Body of pancreas (tissue), 4 donors: ENCODE data around the gene ZBTB43. TPM values are rescaled to one million over a fixed set of nuclear protein-coding genes. Genes with fewer than 3 reads are reported as not detected.
"Not testable (repeated sequence)": the region's sequence is repeated elsewhere in the genome, so short reads cannot be mapped to it uniquely, and the experiment has no call there.

ENCODE experiments used
- ATAC-seq: fragments of 150-250 bp; one replicate; pipeline ENCODE4 v1.9.1; 2016
- DNase-seq, 4 donors: peaks; one replicate each; pipeline ENCODE4 v3.0.0-alpha.2; 2019
- H3K27ac ChIP-seq, 4 donors: fragments of 200-600 bp; sonication (generic); 1 replicate in 3 of 4; 2 replicates in 1 of 4; pipeline versions ENCODE4 v1.5.1 to v1.6.1; 2016 to 2019; ENCODE audit warnings: mild to moderate bottlenecking in 1 of 4, mixed read lengths in 1 of 4, moderate library complexity in 1 of 4
- H3K27me3 ChIP-seq, 2 donors: fragments of 200-600 bp; sonication (generic); one replicate each; pipeline ENCODE4 v1.6.0; 2016; ENCODE audit warnings: mild to moderate bottlenecking in 1 of 2
- H3K36me3 ChIP-seq, 2 donors: fragments of 200-600 bp; sonication (generic); replicated peaks in 1 of 2; 2 replicates each; pipeline ENCODE4 v1.5.1; 2016; ENCODE audit warnings: low read depth in 2 of 2; ENCODE audit not compliant: insufficient read depth in 1 of 2
- H3K4me1 ChIP-seq: fragments of 200-600 bp; sonication (generic); one replicate; pipeline ENCODE4 v1.6.0; 2016
- H3K4me3 ChIP-seq, 2 donors: fragments of 200-600 bp; sonication (generic); 1 replicate in 1 of 2; 2 replicates in 1 of 2; pipeline ENCODE4 v1.5.1; 2016 to 2019
- H3K9me3 ChIP-seq, 3 donors: fragments of 200-600 bp; sonication (generic); 1 replicate in 2 of 3; 2 replicates in 1 of 3; pipeline ENCODE4 v1.5.1; 2016
- CTCF ChIP-seq, 7 experiments: fragments of 450-650 bp in 4 of 7; fragments of 200-600 bp in 3 of 7; sonication (generic) in 3 of 7; IDR thresholded peaks; one replicate each; pipeline ENCODE4 v1.5.1; 2016 to 2019; ENCODE audit warnings: antibody characterized with exemption in 7 of 7
- POLR2A ChIP-seq, 3 donors: fragments of 450-650 bp; IDR thresholded peaks; one replicate each; pipeline ENCODE4 v1.6.1; 2016; ENCODE audit warnings: antibody characterized with exemption in 3 of 3, mild to moderate bottlenecking in 2 of 3
- WGBS, 2 donors: methylation state at CpG; one replicate each; pipeline ENCODE4 v1.1.5; 2017; 5-methylcytosine and 5-hydroxymethylcytosine counted together
- intact Hi-C: fragments of 100-400 bp; cut with DNase I; formaldehyde crosslinking; loops from one replicate; pipeline ENCODE4 v1.15.1; 2023
- total RNA-seq, 2 donors: library from RNA; depleted of rRNA; stranded (reverse); fragments of >200 nt; gene quantifications; one replicate each; pipeline ENCODE4 v1.1.0, GENCODE V29; 2016

ZBTB43 gene
- total RNA-seq, 2 donors from 2014 or later: 6.2 to 7.6 TPM

- TF ChIP-seq CTCF (IDR thresholded peaks at IDR 0.05) (no peak), POLR2A (IDR thresholded peaks at IDR 0.05) (no peak)
- Histone ChIP-seq H3K27me3 (no peaks in the 10 kb centered on the region), H3K36me3 (no peaks in the 10 kb centered on the region), H3K4me3 (peak overlapping the region; percentile 13 to 90), H3K27ac (peak overlapping the region; percentile 84 to 95 (median 88)), H3K4me1 (peaks cover 22% of the 10 kb centered on the region), H3K9me3 (no peaks in the 10 kb centered on the region)
- no peak for ATAC-seq
- DNase-seq: no peak
- WGBS, 2 donors: 58 to 72% methylated on average over 16 of the region's 16 CpGs
- intact Hi-C loops: no loop called here
Measured at GRCh38 chr9:126804198-126804695, 593 bp upstream of the ZBTB43 start.

DNA sequence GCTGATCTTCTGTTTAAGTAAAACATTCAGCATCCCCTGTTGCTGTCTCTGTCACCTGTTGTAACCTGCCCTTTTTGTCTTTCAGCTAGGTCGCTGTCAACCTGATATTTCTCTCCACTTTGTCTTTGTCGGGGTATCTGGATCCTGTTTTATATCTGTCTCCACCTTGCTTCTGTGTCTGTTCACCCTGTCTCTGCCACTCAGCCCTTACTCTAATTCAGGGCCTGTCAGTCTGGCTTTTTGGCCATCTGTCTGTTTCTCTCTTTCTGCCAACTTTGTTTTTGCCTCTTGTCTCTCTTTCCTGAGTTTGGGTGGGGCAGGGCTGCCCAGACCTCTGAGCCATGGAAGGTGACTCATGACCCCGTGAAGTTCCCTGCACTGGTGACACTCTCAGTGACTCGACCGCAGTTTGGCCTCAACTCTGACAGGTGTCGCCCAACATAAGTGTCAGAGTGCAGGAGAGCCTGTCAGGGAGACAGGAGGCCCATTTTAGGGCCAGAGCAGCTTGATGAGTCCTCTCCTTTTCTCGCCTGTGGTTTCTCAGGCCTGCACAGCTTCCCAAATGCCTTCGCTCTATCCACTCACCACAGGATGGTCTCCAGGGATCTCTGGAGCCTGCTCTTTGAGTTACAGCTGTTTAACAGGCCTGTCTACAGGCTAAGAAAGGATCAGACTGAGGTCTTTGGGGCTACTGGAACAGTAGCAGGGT lies 868 bp downstream of the ZBTB43 start:
- intact Hi-C loops: no loop called here
- peak; percentile 52 for ATAC-seq
- peak overlapping the region; percentile 84 to 95 (median 88) for H3K27ac ChIP-seq
- peak; percentile 36 to 68 (median 60) for DNase-seq
- no peaks in the 10 kb centered on the region for H3K27me3 ChIP-seq
- WGBS, 2 donors: 11 to 17% methylated on average over 6 to 8 of the region's 8 CpGs
- TF ChIP-seq POLR2A (IDR thresholded peaks at IDR 0.05) (no peak), CTCF (IDR thresholded peaks at IDR 0.05) (no peak)
- H3K4me1 ChIP-seq: peaks cover 22% of the 10 kb centered on the region
- no peaks in the 10 kb centered on the region for H3K9me3 ChIP-seq
- H3K36me3 ChIP-seq: no peaks in the 10 kb centered on the region
- peak overlapping the region; percentile 76 to 90 for H3K4me3 ChIP-seq

DNA sequence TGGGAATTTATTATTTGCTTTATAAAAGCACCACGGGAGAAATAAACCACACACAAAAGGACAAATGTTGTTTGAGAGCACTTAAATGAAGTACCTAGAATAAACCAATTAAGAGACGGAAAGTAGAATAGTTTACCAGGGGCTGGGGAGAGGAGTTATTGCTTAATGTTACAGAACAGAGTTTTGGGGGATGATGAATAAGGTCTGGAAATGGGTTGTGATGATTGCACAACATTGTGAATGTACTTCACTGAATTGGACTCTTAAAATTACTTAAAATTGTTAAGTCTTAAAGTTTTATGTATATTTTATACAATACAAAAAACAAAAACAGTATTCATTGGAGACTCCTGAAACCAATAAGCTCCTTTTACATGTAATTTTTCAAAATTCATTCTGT lies 1.5 kb downstream of the ZBTB43 start:
- peaks cover 0 to 2% of the 10 kb centered on the region in 2 donors for H3K36me3 ChIP-seq
- H3K27ac ChIP-seq: peak overlapping the region in 3 of 4 donors; percentile 84 to 95 (median 91)
- DNase-seq (no peak), ATAC-seq (no peak)
- intact Hi-C loops: no loop called here
- TF ChIP-seq POLR2A (IDR thresholded peaks at IDR 0.05) (no peak), CTCF (IDR thresholded peaks at IDR 0.05) (no peak)
- WGBS, 2 donors: 37 to 42% methylated on average over 2 of the region's 2 CpGs
- peaks cover 22% of the 10 kb centered on the region for H3K4me1 ChIP-seq
- no peak overlapping the region for H3K4me3 ChIP-seq
- H3K27me3 ChIP-seq: no peaks in the 10 kb centered on the region
- H3K9me3 ChIP-seq: no peaks in the 10 kb centered on the region

DNA sequence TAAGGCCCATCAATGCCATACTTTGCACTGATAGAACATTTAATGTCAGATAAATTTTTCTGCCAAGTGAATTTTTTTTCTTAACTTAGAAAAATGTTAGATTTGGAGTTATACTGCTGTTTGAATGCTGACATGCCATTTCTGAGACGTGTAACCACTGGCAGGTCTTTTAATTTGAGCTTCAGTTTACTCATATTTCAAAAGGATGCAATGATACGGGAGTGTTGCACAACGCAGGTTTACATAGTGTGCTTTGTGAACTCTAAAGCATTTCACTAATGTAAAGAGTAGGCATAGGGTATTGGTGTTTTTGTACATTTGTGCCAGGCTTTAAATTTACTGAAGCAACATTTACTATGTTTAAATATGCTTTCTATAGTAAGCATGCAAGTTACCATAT lies 4.2 kb downstream of the ZBTB43 start:
- Histone ChIP-seq H3K36me3 (peaks cover 0 to 5% of the 10 kb centered on the region in 2 donors), H3K4me1 (peaks cover 22% of the 10 kb centered on the region), H3K4me3 (no peak overlapping the region), H3K9me3 (no peaks in the 10 kb centered on the region), H3K27ac (no peak overlapping the region), H3K27me3 (no peaks in the 10 kb centered on the region)
- no peak for ATAC-seq
- DNase-seq: no peak
- whole genome bisulfite sequencing, 2 donors: 63 to 70% methylated on average over 3 of the region's 3 CpGs
- intact Hi-C loops: no loop called here
- TF ChIP-seq CTCF (IDR thresholded peaks at IDR 0.05): no peak
- TF ChIP-seq POLR2A (IDR thresholded peaks at IDR 0.05): no peak

DNA sequence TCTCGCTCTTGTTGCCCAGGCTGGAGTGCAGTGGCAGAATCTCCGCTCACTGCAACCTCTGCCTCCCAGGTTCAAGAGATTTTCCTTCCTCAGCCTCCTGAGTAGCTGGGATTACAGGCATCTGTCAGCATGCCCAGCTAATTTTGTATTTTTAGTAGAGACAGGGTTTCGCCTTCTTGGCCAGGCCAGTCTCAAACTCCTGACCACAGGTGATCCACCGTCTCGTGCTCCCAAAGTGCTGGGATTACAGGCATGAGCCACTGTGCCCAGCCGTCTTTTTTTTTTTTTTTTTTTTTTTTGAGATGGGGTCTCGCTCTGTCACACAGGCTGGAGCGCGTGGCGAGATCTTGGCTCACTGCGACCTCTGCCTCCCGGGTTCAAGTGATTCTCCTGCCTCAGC lies 5.4 kb downstream of the ZBTB43 start:
- intact Hi-C loops, H3K27ac ChIP-seq, H3K36me3 ChIP-seq, DNase-seq, ATAC-seq, H3K27me3 ChIP-seq, H3K4me3 ChIP-seq, H3K9me3 ChIP-seq: not testable (repeated sequence)
- 94 to 98% methylated on average over 11 to 12 of the region's 12 CpGs for WGBS, 2 donors
- H3K4me1 ChIP-seq: peaks cover 18% of the 10 kb centered on the region
